Liver (tissue), 9 donors: ENCODE results near the gene STARD3. TPM values are rescaled to one million over a fixed set of nuclear protein-coding genes. Genes with fewer than 3 reads are reported as not detected.

Experiments
- DNase-seq: peaks from one replicate; pipeline ENCODE4 v3.0.0-alpha.2; 2017; ENCODE audit warnings: low spot score
- H3K27ac ChIP-seq, 2 donors: one replicate each; pipeline ENCODE4 v1.7.0; 2013; ENCODE audit warnings: inconsistent platforms in 2 of 2, low read length in 2 of 2, control low read depth in 1 of 2, low read depth in 1 of 2, mild to moderate bottlenecking in 1 of 2
- H3K27me3 ChIP-seq, 4 donors: one replicate each; pipeline versions ENCODE4 v1.6.1 to v1.7.0; 2013; ENCODE audit warnings: low read length in 3 of 4, inconsistent platforms in 1 of 4, mild to moderate bottlenecking in 1 of 4, moderate library complexity in 1 of 4; ENCODE audit not compliant: control insufficient read depth in 4 of 4, insufficient read depth in 4 of 4
- H3K36me3 ChIP-seq, 4 donors: one replicate each; pipeline versions ENCODE4 v1.6.1 to v1.7.0; 2013; ENCODE audit warnings: low read length in 3 of 4, mild to moderate bottlenecking in 3 of 4, low read depth in 1 of 4, moderate library complexity in 1 of 4; ENCODE audit not compliant: control insufficient read depth in 4 of 4, insufficient read depth in 3 of 4
- H3K4me1 ChIP-seq, 4 donors: one replicate each; pipeline versions ENCODE4 v1.6.1 to v1.7.0; 2013; ENCODE audit warnings: low read length in 3 of 4, mild to moderate bottlenecking in 3 of 4, moderate library complexity in 1 of 4; ENCODE audit not compliant: control insufficient read depth in 4 of 4, insufficient read depth in 4 of 4
- H3K4me3 ChIP-seq, 3 donors: one replicate each; pipeline versions ENCODE4 v1.6.1 to v1.7.0; 2013; ENCODE audit warnings: low read length in 3 of 3, control low read depth in 1 of 3, low read depth in 1 of 3, mild to moderate bottlenecking in 1 of 3
- H3K9ac ChIP-seq, 2 donors: one replicate each; pipeline ENCODE4 v1.7.0; 2013; ENCODE audit warnings: low read length in 2 of 2, mild to moderate bottlenecking in 2 of 2, moderate library complexity in 2 of 2, control low read depth in 1 of 2, low read depth in 1 of 2
- H3K9me3 ChIP-seq, 4 donors: one replicate each; pipeline versions ENCODE4 v1.6.1 to v1.7.0; 2013; ENCODE audit warnings: low read length in 3 of 4; ENCODE audit not compliant: control insufficient read depth in 4 of 4
- CTCF ChIP-seq: fragments of 150-350 bp; IDR thresholded peaks from 2 replicates; pipeline ENCODE4 v1.5.1; 2017; ENCODE audit warnings: improper control_type of control experiment, low read depth, low read length; ENCODE audit not compliant: missing input control
- EGR1 ChIP-seq, 2 donors: IDR thresholded peaks; 2 replicates each; pipeline ENCODE4 v1.6.1; 2016 to 2018; ENCODE audit warnings: antibody characterized with exemption in 2 of 2, low read depth in 2 of 2
- FOXA1 ChIP-seq: IDR thresholded peaks from 2 replicates; pipeline ENCODE4 v1.6.1; 2016; ENCODE audit warnings: antibody characterized with exemption
- HNF4A ChIP-seq, 2 donors: conservative IDR thresholded peaks; 2 replicates each; pipeline ENCODE4 v1.6.1; 2016; ENCODE audit warnings: antibody characterized with exemption in 2 of 2, mild to moderate bottlenecking in 2 of 2
- HNF4G ChIP-seq: IDR thresholded peaks from 2 replicates; pipeline ENCODE4 v1.6.1; 2016; ENCODE audit warnings: antibody characterized with exemption
- JUND ChIP-seq, 2 donors: IDR thresholded peaks; 2 replicates each; pipeline ENCODE4 v1.6.1; 2016; ENCODE audit warnings: antibody characterized with exemption in 2 of 2
- RXRA ChIP-seq, 2 donors: IDR thresholded peaks; 2 replicates each; pipeline ENCODE4 v1.6.1; 2017 to 2018; ENCODE audit warnings: antibody characterized with exemption in 2 of 2, mild to moderate bottlenecking in 1 of 2
- SP1 ChIP-seq: IDR thresholded peaks from 2 replicates; pipeline ENCODE4 v1.6.1; 2018; ENCODE audit warnings: antibody characterized with exemption, mild to moderate bottlenecking
- ZBTB33 ChIP-seq: IDR thresholded peaks from 2 replicates; pipeline ENCODE4 v1.6.1; 2016; ENCODE audit warnings: antibody characterized with exemption
- WGBS: extraction: QIAGEN DNeasy Blood & Tissue Kit; methylation state at CpG from one replicate; pipeline ENCODE4 v1.1.7; 2013; 5-methylcytosine and 5-hydroxymethylcytosine counted together
- polyA plus RNA-seq, 2 donors: library from polyadenylated mRNA; stranded (reverse) in 1 of 2; unstranded in 1 of 2; fragments of 200-250 nt in 1 of 2; fragments of >200 nt in 1 of 2; fragmentation: Nextera tagmentation in 1 of 2; extraction: Ambion mirVana in 1 of 2; gene quantifications; one replicate each; pipeline versions ENCODE4 v1.2.1 to v1.2.3, GENCODE V29; 2013 to 2015
- total RNA-seq, 2 donors: library from RNA; depleted of rRNA; stranded (reverse); fragments of >200 nt; gene quantifications; one replicate each; pipeline ENCODE4 v1.2.3, GENCODE V29; 2014
- donor health status: healthy.
- donor health status: healthy.
- donor health status: healthy.
- donor health status: healthy.
- donor health status: healthy.

STARD3 gene
- total and polyA plus RNA-seq, 4 donors = 15.0 to 34.0 (median 23.2) TPM

GRCh38 chr17:39663340-39663687 is 26.4 kb downstream of the STARD3 start (continued):
- TF ChIP-seq ZBTB33 (no peak), CTCF (no peak), JUND (IDR thresholded peaks at IDR 0.05) (no peak), SP1 (no peak)

GRCh38 chr17:39663688-39664580 is 27.0 kb downstream of the STARD3 start:
- peaks cover 31 to 79% (median 66%) of the 10 kb centered on the region in 4 donors for H3K4me1 ChIP-seq
- no peak for TF ChIP-seq FOXA1
- peak; percentile 47 to 83 for TF ChIP-seq HNF4A (conservative IDR thresholded peaks at IDR 0.05)
- WGBS = 31% methylated on average over 17 of the region's 17 CpGs

GRCh38 chr17:39664581-39665561 is 27.9 kb downstream of the STARD3 start, which contains the start of gene TCAP:
TSS of gene TCAP (plus strand) at chr17:39665349. CDS start at chr17:39665360, 11 bp downstream.
- peaks cover 31 to 79% (median 66%) of the 10 kb centered on the region in 4 donors for H3K4me1 ChIP-seq
- WGBS = 31% methylated on average over 15 of the region's 15 CpGs
- no peak for TF ChIP-seq JUND (IDR thresholded peaks at IDR 0.05)
- TF ChIP-seq EGR1 (IDR thresholded peaks at IDR 0.05; ENCODE audit: low read depth in 2 of 2) = no peak
- TF ChIP-seq HNF4G = no peak
- TF ChIP-seq HNF4A (conservative IDR thresholded peaks at IDR 0.05) = peak in 1 of 2 donors; percentile 14
- peak in 1 of 2 donors; percentile 31 for TF ChIP-seq RXRA (IDR thresholded peaks at IDR 0.05)
- H3K4me3 ChIP-seq = no peak within 1 kb of the TSS
- no peaks in the 10 kb centered on the region for H3K9me3 ChIP-seq
- peaks cover 0 to 9% (median 0%) of the 10 kb centered on the region in 4 donors for H3K36me3 ChIP-seq
- no peaks in the 10 kb centered on the region for H3K27me3 ChIP-seq
- no peak within 1 kb of the TSS for H3K27ac ChIP-seq
- H3K9ac ChIP-seq = no peak within 1 kb of the TSS
- no peak for DNase-seq

More at GRCh38 chr17:39663688-39664580, 27.0 kb downstream of the STARD3 start:
- Histone ChIP-seq H3K36me3 (peaks cover 0 to 10% (median 0%) of the 10 kb centered on the region in 4 donors), H3K9ac (no peak overlapping the region), H3K27me3 (no peaks in the 10 kb centered on the region), H3K4me3 (no peak overlapping the region), H3K27ac (no peak overlapping the region), H3K9me3 (no peaks in the 10 kb centered on the region)
- no peak for DNase-seq
